Measurements from ENCODE around the gene NEGR1.

The NEGR1 gene

DNA sequence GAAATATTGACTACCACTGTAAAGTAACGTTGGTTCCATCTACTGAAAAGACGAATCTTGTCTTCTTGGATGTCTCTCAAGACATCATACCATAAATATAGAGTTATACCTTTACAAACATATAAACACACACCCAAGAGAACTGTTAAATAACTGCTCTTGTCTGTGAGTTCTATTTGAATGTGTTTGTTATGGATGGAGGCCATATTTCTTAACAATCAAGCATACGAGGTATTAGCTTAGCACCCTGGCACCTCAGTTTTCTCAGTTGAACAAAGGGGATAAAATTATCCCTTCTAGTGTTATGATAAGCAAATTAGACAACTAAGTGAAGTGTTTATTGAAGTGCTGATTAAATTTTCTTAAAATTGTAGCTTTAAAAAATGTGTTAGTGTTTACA, 864.9 kb downstream of the NEGR1 start:
- no peak overlapping the region for H3K4me3 ChIP-seq (ENCODE audit: low read depth, low read length)
- DNase-seq (ENCODE audit: low read depth), result no peak
- TF ChIP-seq, protein P1, sequence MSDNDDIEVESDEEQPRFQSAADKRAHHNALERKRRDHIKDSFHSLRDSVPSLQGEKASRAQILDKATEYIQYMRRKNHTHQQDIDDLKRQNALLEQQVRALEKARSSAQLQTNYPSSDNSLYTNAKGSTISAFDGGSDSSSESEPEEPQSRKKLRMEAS (IDR thresholded peaks at IDR 0.05; ENCODE audit: low read depth, low read length), result no peak
- TF ChIP-seq MYC (IDR thresholded peaks at IDR 0.05; ENCODE audit: low read depth, low read length) (no peak), POLR2A (IDR thresholded peaks at IDR 0.05; ENCODE audit: extremely low read depth, insufficient read length) (no peak)
- TF ChIP-seq, protein P2, sequence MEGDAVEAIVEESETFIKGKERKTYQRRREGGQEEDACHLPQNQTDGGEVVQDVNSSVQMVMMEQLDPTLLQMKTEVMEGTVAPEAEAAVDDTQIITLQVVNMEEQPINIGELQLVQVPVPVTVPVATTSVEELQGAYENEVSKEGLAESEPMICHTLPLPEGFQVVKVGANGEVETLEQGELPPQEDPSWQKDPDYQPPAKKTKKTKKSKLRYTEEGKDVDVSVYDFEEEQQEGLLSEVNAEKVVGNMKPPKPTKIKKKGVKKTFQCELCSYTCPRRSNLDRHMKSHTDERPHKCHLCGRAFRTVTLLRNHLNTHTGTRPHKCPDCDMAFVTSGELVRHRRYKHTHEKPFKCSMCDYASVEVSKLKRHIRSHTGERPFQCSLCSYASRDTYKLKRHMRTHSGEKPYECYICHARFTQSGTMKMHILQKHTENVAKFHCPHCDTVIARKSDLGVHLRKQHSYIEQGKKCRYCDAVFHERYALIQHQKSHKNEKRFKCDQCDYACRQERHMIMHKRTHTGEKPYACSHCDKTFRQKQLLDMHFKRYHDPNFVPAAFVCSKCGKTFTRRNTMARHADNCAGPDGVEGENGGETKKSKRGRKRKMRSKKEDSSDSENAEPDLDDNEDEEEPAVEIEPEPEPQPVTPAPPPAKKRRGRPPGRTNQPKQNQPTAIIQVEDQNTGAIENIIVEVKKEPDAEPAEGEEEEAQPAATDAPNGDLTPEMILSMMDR (IDR thresholded peaks at IDR 0.05; ENCODE audit: low read depth, low read length), result no peak

DNA sequence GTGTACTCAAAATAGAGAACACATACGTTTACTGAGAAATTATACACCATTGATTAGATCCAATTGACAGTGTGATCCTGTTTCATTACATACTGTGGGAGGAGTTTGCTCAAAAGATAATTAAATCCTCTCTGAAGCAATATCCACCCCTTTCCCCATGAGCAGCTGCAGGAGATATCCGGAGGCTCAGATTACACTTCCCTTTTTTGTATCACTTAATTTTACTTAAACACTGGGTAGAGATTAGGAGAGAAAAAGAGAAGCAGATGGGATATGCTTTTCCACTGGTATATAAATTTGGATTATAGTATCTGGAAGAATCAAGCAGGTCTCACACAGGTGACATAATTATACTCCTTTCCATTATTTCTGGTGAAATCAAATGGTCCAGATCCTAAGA, 868.2 kb downstream of the NEGR1 start:
- TF ChIP-seq MYC (IDR thresholded peaks at IDR 0.05; ENCODE audit: low read depth, low read length) (no peak), POLR2A (IDR thresholded peaks at IDR 0.05; ENCODE audit: extremely low read depth, insufficient read length) (no peak)
- TF ChIP-seq, protein P2 (IDR thresholded peaks at IDR 0.05; ENCODE audit: low read depth, low read length), result no peak
- TF ChIP-seq, protein P1 (IDR thresholded peaks at IDR 0.05; ENCODE audit: low read depth, low read length), result no peak
- no peak overlapping the region for H3K4me3 ChIP-seq (ENCODE audit: low read depth, low read length)
- peak; percentile 83 for DNase-seq (ENCODE audit: low read depth)

DNA sequence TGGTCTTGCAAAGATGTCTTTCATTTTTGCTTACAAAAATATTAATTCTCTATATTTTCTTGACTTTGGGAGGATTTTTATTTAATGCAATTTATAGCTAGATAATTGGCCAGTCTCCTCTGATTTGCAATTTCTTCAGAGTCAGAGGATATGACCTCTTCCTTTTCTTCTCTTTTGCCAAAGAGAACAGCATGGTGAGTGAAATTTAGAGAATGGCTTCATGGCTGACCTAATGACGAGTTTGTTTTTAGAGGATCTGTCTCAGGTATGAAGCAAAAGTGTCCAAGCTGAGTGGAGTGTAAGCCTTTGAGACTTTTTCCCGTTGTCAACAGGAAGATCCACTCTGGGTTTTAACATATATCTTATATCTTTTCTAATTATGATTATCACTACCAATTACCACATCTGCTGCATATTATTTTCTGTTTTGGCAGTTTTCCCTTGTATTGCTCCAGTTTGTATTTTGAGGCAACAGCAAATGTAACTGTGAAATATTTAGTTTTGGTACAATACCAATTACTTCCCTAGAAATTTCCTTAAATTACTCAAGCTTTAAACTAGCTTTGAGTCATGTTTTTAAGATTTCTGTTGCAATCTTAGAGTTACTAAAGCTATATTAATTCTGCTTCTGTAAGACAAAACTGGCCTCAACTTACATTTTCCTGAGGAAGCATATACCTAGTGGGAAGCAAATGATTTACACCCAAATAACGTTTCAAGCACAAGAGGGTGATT, 868.7 kb downstream of the NEGR1 start:
- DNase-seq (ENCODE audit: low read depth), result no peak
- no peak overlapping the region for H3K4me3 ChIP-seq (ENCODE audit: low read depth, low read length)

DNA sequence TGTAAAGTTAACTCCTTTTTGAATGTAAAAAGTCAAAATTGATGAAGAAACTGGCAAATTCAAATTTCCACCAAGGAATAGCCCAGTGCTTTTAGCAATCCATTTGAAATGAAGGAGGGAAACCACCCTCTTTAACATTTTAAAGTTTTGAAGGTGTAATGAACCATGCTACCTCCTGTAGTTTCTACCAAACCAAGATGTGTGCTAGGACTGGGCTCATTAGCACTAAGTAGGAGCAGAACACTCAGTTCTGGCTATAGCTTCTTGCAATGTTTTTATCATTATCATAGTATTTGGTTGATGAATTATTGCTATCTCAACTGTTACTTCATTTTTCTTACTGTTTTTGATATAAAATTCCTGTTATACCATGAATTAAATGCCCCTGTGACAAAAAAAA, 882.3 kb downstream of the NEGR1 start:
- no peak for DNase-seq (ENCODE audit: low read depth)
- TF ChIP-seq, protein P2 (IDR thresholded peaks at IDR 0.05; ENCODE audit: low read depth, low read length), result no peak
- TF ChIP-seq, protein P1 (IDR thresholded peaks at IDR 0.05; ENCODE audit: low read depth, low read length), result no peak
- TF ChIP-seq MYC (IDR thresholded peaks at IDR 0.05; ENCODE audit: low read depth, low read length), result no peak
- no peak for TF ChIP-seq POLR2A (IDR thresholded peaks at IDR 0.05; ENCODE audit: extremely low read depth, insufficient read length)
- no peak overlapping the region for H3K4me3 ChIP-seq (ENCODE audit: low read depth, low read length)

More for the DNA sequence above, 868.7 kb downstream of the NEGR1 start:
- TF ChIP-seq POLR2A (IDR thresholded peaks at IDR 0.05; ENCODE audit: extremely low read depth, insufficient read length), result no peak
- TF ChIP-seq, protein P2 (IDR thresholded peaks at IDR 0.05; ENCODE audit: low read depth, low read length), result no peak
- no peak for TF ChIP-seq MYC (IDR thresholded peaks at IDR 0.05; ENCODE audit: low read depth, low read length)
- TF ChIP-seq, protein P1 (IDR thresholded peaks at IDR 0.05; ENCODE audit: low read depth, low read length), result no peak

DNA sequence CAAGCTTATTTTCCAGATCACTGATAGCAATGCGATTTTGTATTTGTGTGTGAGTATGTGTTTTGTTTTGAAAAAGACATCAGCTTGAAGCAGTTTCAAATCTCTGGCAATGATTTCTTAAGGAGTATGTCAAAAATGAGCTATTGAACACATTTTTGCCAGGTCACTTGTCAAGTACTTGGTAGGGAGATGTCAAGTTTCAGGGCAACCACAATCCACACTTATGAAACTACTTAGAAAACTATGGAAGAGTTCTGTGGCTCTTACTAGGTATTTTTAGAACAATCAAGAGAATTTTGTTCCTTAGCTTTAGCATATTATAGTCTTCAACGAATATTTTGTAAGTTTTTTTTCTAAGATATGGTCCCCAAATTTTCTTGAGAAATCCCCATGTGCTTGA, 882.7 kb downstream of the NEGR1 start:
- DNase-seq (ENCODE audit: low read depth), result no peak
- no peak overlapping the region for H3K4me3 ChIP-seq (ENCODE audit: low read depth, low read length)
- TF ChIP-seq, protein P1 (IDR thresholded peaks at IDR 0.05; ENCODE audit: low read depth, low read length), result no peak

DNA sequence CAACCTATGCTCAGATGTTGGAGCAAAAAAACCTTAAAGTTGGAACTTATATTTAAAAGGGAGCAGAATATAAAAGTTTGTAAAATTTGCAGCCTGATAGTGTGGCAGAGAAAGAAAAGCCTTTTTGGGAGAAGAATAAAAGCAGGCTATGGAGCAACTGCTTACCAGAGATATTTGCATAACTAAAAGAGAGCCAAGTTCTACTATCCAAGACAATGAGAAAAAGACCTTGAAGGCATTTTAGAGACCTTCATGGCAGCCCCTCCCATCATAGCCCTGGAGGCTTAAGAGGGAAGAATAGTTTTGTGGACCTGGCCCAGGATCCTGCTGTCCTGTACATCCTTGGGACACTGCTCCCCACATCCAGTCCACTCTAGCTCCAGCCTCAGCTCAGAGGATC, 889.0 kb downstream of the NEGR1 start:
- TF ChIP-seq MYC (IDR thresholded peaks at IDR 0.05; ENCODE audit: low read depth, low read length) (no peak), POLR2A (IDR thresholded peaks at IDR 0.05; ENCODE audit: extremely low read depth, insufficient read length) (no peak)
- TF ChIP-seq, protein P1 (IDR thresholded peaks at IDR 0.05; ENCODE audit: low read depth, low read length), result no peak
- TF ChIP-seq, protein P2 (IDR thresholded peaks at IDR 0.05; ENCODE audit: low read depth, low read length), result no peak
- DNase-seq (ENCODE audit: low read depth), result no peak
- no peak overlapping the region for H3K4me3 ChIP-seq (ENCODE audit: low read depth, low read length)

Measured in NB4 (cell line).